GM10248 (cell line): ENCODE data around the gene SERINC2.
"Not testable (repeated sequence)": the region's sequence is repeated elsewhere in the genome, so short reads cannot be mapped to it uniquely, and the experiment has no call there.

Source experiments
- CTCF ChIA-PET: fragments of 300-600 bp; sonication (Branson Sonifier 250); formaldehyde crosslinking; extraction: SDS; loops from one replicate; lab custom pipeline; 2021; ENCODE audit warnings: antibody characterized with exemption; lab: Yijun Ruan, JAX
- POLR2A ChIA-PET: fragments of 350-650 bp; sonication (Branson Sonifier 250); formaldehyde crosslinking; extraction: SDS; loops from one replicate; lab custom pipeline; 2020; ENCODE audit warnings: antibody characterized with exemption; lab: Yijun Ruan, JAX
- DNase-seq: peaks from one replicate; pipeline ENCODE4 v3.0.0; 2012; ENCODE audit errors: extremely low spot score
- TF ChIP-seq, protein P1 (sequence below): IDR thresholded peaks from 2 replicates; pipeline ENCODE4 v1.5.1; 2012; ENCODE audit warnings: mild to moderate bottlenecking, low read depth; ENCODE audit errors: extremely low read depth, missing control alignments, control extremely low read depth

Gene SERINC2

DNA sequence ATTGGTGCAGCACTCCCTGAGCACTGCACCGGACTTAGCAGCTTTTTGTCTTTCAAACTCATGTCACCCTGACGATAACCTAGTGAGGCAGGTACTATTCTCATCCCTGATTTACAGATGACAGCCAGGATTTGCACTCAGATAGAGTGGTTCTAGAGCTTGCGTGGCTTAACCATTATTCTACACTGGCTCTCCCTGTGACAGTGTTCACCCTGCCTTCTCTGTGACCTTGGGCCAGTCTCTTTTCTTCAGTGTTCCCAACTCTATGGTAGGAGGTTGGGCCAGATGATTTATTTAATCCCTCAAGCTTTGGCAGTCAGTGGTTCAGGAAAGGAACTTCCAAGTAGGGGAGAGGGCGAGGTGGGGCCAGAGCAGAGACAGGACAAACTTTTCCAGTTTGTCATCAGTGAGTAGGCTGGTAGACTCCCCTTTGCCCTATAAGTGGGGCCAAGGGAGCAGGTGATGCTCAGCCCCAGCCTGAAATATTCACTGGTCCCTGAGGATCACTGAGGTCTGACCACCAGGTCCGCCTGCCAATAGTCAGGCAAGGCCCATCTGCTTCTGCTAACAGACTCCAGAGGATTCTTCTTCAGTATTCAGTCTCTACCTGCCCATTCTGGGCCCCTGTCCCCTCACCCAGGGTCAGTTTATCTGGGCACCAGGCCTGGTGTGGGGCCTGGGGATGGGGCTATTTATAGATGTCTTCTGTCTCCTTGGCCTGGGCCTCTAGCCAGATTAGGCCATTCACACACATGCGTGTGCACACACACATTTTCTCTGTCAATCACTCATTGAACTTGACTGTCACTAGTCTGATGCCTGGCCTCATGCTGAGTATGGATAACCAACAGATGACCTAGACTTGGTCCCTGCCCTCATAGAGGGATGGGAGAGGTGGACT is 31.4 kb upstream of the SERINC2 start:
- CTCF ChIA-PET: interaction anchor here (1.1 kb wide), 1 partner anchor 168 kb away, joined by 3 read pairs; no protein-coding TSS in a partner anchor
- POLR2A ChIA-PET: no interaction called here
- no peak for DNase-seq
- TF ChIP-seq, protein P1, sequence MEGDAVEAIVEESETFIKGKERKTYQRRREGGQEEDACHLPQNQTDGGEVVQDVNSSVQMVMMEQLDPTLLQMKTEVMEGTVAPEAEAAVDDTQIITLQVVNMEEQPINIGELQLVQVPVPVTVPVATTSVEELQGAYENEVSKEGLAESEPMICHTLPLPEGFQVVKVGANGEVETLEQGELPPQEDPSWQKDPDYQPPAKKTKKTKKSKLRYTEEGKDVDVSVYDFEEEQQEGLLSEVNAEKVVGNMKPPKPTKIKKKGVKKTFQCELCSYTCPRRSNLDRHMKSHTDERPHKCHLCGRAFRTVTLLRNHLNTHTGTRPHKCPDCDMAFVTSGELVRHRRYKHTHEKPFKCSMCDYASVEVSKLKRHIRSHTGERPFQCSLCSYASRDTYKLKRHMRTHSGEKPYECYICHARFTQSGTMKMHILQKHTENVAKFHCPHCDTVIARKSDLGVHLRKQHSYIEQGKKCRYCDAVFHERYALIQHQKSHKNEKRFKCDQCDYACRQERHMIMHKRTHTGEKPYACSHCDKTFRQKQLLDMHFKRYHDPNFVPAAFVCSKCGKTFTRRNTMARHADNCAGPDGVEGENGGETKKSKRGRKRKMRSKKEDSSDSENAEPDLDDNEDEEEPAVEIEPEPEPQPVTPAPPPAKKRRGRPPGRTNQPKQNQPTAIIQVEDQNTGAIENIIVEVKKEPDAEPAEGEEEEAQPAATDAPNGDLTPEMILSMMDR: no peak

- TF ChIP-seq, protein P1: no peak
- CTCF ChIA-PET: no interaction called here
Observed at GRCh38 chr1:31382379-31382989, 30.5 kb upstream of the SERINC2 start.

GRCh38 chr1:31383967-31384366 is 29.0 kb upstream of the SERINC2 start:
- ChIA-PET POLR2A (no interaction called here), CTCF (interaction anchor here (0.8 to 2.4 kb wide), 4 partner anchors 10 to 165 kb away, joined by 3 to 24 read pairs (median 4); no protein-coding TSS in a partner anchor)
- TF ChIP-seq, protein P1: no peak
- DNase-seq: no peak

More at GRCh38 chr1:31382379-31382989, 30.5 kb upstream of the SERINC2 start:
- POLR2A ChIA-PET: interaction anchor here (0.7 kb wide), 1 partner anchor 1758 kb away, joined by 4 read pairs; no protein-coding TSS in a partner anchor
- DNase-seq: no peak

DNA sequence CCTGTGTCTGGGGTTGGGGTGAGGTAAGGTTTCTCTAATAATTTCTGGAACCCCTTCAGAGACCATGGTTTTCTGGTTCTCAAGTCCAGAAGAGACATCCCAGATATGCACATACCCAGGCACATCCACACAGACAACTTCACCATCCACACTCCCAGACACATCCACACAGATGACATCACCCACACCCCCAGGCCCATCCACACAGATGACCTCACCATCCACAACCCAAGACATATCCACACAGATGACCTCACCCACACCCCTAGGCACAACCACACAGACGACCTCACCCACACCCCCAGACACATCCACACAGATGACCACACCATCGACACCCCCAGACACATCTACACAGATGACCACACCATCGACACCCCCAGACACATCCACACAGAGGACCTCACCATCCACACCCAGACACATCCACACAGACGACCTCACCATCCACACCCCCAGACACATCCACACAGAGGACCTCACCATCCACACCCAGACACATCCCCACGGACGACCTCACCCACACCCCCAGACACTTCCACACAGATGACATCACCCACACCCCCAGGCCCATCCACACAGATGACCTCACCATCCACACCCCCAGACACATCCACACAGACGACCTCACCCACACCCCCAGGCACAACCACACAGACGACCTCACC is 26.3 kb upstream of the SERINC2 start:
- CTCF ChIA-PET: interaction anchor here (1.2 kb wide), 1 partner anchor 8 kb away, joined by 6 read pairs; no protein-coding TSS in a partner anchor
- POLR2A ChIA-PET, DNase-seq: not testable (repeated sequence)

DNA sequence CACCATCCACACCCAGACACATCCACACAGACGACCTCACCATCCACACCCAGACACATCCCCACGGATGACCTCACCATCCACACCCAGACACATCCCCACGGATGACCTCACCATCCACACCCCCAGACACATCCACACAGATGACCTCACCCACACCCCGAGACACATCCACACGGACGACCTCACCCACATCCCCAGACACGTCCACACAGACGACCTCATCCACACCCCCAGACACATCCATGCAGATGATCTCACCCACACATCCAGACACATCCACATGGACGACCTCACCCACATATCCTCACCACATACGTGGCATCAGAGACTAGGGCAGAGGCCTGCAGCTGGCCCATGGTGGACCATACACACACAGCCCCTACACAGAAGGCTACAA is 25.4 kb upstream of the SERINC2 start:
- ChIA-PET POLR2A (no interaction called here), CTCF (no interaction called here)
- no peak for DNase-seq
- TF ChIP-seq, protein P1: no peak

DNA sequence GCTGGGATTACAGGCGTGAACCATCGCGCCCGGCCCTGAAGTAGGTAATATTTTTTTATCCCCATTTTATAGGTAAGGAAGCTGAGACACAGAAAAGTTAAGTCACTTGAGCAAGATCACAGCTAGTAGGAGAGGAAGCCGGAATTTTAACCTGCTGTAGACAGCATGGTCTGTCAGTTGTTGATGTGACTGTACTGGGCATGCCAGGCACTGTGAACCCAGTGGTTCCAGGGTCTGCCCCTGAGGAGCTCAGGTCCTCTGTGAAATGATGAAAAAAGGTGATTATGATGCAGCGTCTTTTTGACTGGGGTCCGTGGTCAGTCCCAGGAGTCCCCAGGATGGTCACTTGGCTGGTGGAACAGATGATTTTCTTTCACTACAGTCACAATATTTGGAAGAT is 23.4 kb upstream of the SERINC2 start:
- ChIA-PET POLR2A (no interaction called here), CTCF (interaction anchor here (1.2 to 2.9 kb wide), 3 partner anchors 11 to 160 kb away, joined by 3 to 11 read pairs (median 8); no protein-coding TSS in a partner anchor)
- TF ChIP-seq, protein P1: no peak
- DNase-seq: no peak
